Activated T-helper 1 cell treated with anti-CD3 and anti-CD28 coated beads, Interleukin-12 subunit alpha, Interleukin-12 subunit beta, Interleukin-2, Interleukin-4 antibody, amounts not matched to agents 30 ng/mL and 10 ng/mL and 1 ng/mL, durations not matched to agents 14 hours and 24 hours and 36 hours (primary cell): ENCODE measurements around the gene KIF5C. TPM values are rescaled to one million over a fixed set of nuclear protein-coding genes. Genes with fewer than 3 reads are reported as not detected.

Experiments
- DNase-seq: peaks from one replicate; pipeline ENCODE4 v3.0.0; 2021; ENCODE audit warnings: low spot score
- H3K27ac Mint-ChIP-seq: one replicate; pipeline ENCODE4 v1.8.0; 2021; ENCODE audit warnings: mild to moderate bottlenecking, mixed read lengths
- H3K27me3 Mint-ChIP-seq: one replicate; pipeline ENCODE4 v1.8.0; 2022; ENCODE audit warnings: mild to moderate bottlenecking, moderate library complexity, mixed read lengths; ENCODE audit not compliant: insufficient read depth
- H3K36me3 Mint-ChIP-seq: one replicate; pipeline ENCODE4 v1.8.0; 2021; ENCODE audit warnings: low read depth, mixed read lengths
- H3K4me1 Mint-ChIP-seq: one replicate; pipeline ENCODE4 v1.8.0; 2021; ENCODE audit warnings: low read depth, mixed read lengths
- H3K4me3 Mint-ChIP-seq: one replicate; pipeline ENCODE4 v1.8.0; 2021; ENCODE audit warnings: mild to moderate bottlenecking, moderate library complexity, mixed read lengths
- H3K9me3 Mint-ChIP-seq: one replicate; pipeline ENCODE4 v1.8.0; 2021; ENCODE audit warnings: mixed read lengths
- intact Hi-C: fragments of 100-400 bp; cut with micrococcal nuclease; formaldehyde crosslinking; loops from one replicate; pipeline ENCODE4 v1.15.1; 2024
- total RNA-seq: library from RNA; stranded (reverse); gene quantifications from 2 replicates; pipeline ENCODE4 v1.2.3, GENCODE V29; 2022

The KIF5C gene
- total RNA-seq, 1 donor from 2014 or later: 17.9 TPM

GRCh38 chr2:149021761-149022160 is 146.7 kb downstream of the KIF5C start:
- peaks cover 10% of the 10 kb centered on the region for H3K4me1 Mint-ChIP-seq
- H3K36me3 Mint-ChIP-seq: peaks cover 3% of the 10 kb centered on the region
- no peak overlapping the region for H3K27ac Mint-ChIP-seq
- H3K4me3 Mint-ChIP-seq: no peak overlapping the region
- H3K9me3 Mint-ChIP-seq: no peaks in the 10 kb centered on the region
- intact Hi-C loops: no loop called here
- no peak for DNase-seq
- H3K27me3 Mint-ChIP-seq: no peaks in the 10 kb centered on the region

DNA sequence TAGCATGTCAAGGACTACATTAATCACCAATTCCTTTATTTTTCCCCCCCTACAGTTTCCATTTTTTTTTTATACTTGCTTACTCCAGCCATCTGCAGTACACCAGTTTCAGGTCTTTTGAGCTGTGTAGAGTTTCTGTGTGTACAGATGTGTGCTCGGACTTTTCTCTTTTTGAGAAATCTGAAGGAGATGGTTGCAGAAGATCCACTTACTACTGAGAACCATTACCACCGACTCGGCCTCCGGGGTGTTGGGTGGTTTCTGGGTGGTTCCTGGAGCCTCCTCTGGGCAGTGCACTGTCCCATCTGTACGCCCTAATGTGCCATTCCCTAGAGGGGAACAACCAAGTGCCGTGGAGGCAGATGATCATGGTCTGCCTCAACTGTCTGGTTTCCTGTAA is 148.1 kb downstream of the KIF5C start:
- intact Hi-C loops: no loop called here
- Mint-ChIP-seq H3K27ac (no peak overlapping the region), H3K4me1 (no peaks in the 10 kb centered on the region), H3K9me3 (no peaks in the 10 kb centered on the region), H3K36me3 (peaks cover 3% of the 10 kb centered on the region), H3K4me3 (no peak overlapping the region), H3K27me3 (no peaks in the 10 kb centered on the region)
- DNase-seq: no peak

DNA sequence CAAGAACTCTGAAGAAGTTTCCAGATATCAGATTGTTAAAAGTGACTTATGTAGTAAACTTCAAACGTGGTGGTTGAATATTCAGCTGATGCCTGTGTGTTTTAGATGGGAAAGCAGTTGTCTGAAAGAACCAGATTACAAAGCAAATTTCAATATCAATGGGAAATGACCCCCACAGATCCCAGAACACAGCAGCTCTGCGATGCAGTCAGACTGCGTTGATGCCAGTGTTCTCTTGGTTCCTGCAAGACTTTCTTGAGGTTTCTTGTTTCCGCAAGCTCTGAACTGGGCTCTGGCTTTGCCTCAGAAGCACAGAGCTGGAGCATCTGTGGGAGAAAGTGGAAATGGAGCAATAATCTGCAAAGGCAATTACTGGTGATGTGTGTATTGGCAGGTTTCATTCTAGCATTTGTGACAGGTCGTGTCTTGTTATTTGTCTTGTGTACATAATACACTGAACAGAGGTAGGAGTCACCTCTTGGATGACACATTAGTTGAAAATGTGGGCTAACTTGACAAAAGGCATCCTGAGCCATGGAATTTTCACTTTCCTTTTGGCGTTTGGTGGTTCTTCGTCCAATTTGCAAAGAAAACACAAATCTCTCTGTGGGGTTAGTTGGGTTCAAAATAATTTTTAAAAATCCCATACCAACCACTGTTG is 152.7 kb downstream of the KIF5C start:
- intact Hi-C loops: no loop called here
- no peak for DNase-seq
- H3K9me3 Mint-ChIP-seq: no peaks in the 10 kb centered on the region
- no peak overlapping the region for H3K27ac Mint-ChIP-seq
- H3K27me3 Mint-ChIP-seq: no peaks in the 10 kb centered on the region
- no peaks in the 10 kb centered on the region for H3K4me1 Mint-ChIP-seq
- H3K4me3 Mint-ChIP-seq: no peak overlapping the region
- H3K36me3 Mint-ChIP-seq: no peaks in the 10 kb centered on the region

DNA sequence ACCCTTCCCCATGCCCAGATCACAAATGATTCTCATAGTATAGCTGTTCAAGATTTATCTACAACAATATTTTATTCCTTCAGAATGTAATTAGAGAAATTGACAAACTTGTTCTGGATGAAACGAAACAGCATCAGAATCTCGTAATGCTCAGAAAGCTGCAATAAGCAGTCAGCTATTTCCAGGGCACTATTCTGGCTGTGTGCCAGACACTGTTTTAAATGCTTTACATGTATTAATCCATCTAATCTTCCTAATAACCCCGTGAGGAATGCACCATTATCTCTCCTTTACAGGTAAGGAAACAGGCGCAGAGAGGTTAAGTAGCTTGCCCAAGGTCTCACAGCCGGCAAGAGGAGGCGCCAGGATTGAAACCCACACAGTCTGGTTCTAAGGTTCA is 153.3 kb downstream of the KIF5C start:
- Mint-ChIP-seq H3K4me1 (no peaks in the 10 kb centered on the region), H3K27me3 (peaks cover 3% of the 10 kb centered on the region), H3K27ac (no peak overlapping the region), H3K9me3 (no peaks in the 10 kb centered on the region), H3K4me3 (no peak overlapping the region), H3K36me3 (no peaks in the 10 kb centered on the region)
- DNase-seq: no peak
- intact Hi-C loops: no loop called here

- H3K27me3 Mint-ChIP-seq: peaks cover 4% of the 10 kb centered on the region
- no peak overlapping the region for H3K4me3 Mint-ChIP-seq
- intact Hi-C loops: no loop called here
- H3K27ac Mint-ChIP-seq: no peak overlapping the region
- no peaks in the 10 kb centered on the region for H3K36me3 Mint-ChIP-seq
- H3K9me3 Mint-ChIP-seq: no peaks in the 10 kb centered on the region
- no peak for DNase-seq
- H3K4me1 Mint-ChIP-seq: no peaks in the 10 kb centered on the region
Measured at GRCh38 chr2:149028891-149029290, 153.9 kb downstream of the KIF5C start.

GRCh38 chr2:149029307-149029965 is 154.4 kb downstream of the KIF5C start:
- intact Hi-C loops: no loop called here
- H3K9me3 Mint-ChIP-seq: no peaks in the 10 kb centered on the region
- peaks cover 4% of the 10 kb centered on the region for H3K27me3 Mint-ChIP-seq

DNA sequence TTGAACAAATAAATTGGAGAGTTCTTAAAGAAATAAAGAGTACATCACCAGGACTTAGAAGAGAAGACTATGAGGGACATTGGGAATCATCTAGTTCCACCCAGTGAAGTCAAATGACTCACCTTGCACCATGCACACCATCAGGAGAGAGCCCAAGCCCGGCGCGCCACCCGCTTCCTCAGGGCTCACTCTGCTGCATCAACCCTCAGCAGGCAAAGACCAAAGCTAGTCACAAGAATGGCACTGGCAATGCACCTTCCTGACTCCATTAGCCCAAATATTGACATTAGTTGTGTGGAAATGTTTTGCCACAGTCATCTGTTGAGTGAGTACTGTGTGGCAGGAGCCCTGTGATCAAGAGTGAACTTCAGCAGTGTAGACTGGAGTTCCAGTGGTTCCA is 156.4 kb downstream of the KIF5C start:
- DNase-seq: no peak
- H3K36me3 Mint-ChIP-seq: no peaks in the 10 kb centered on the region
- intact Hi-C loops: no loop called here
- H3K9me3 Mint-ChIP-seq: no peaks in the 10 kb centered on the region
- H3K27me3 Mint-ChIP-seq: peaks cover 10% of the 10 kb centered on the region
- H3K4me3 Mint-ChIP-seq: no peak overlapping the region
- H3K27ac Mint-ChIP-seq: no peak overlapping the region
- no peaks in the 10 kb centered on the region for H3K4me1 Mint-ChIP-seq

More at GRCh38 chr2:149029307-149029965, 154.4 kb downstream of the KIF5C start:
- Mint-ChIP-seq H3K4me3 (no peak overlapping the region), H3K4me1 (no peaks in the 10 kb centered on the region), H3K27ac (no peak overlapping the region), H3K36me3 (no peaks in the 10 kb centered on the region)
- no peak for DNase-seq

DNA sequence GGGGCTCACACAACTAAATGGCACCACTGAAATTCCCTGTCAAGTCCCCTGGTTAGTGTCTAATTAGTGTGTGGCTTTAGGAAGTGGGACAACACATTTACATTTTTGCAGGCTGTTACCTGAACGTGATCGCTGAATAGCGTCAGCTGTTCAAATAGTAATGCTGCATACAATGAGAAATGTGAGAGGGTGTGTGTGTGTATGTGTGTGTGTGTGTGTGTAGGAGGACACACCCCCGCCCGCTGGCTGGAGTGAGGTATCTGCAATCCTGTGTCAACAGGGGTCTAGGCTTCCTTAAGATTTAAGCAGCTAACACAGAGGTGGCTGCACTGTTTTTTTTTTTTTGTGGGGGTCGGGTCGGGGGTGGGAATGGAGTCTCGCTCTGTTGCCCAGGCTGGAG is 158.7 kb downstream of the KIF5C start:
- Mint-ChIP-seq H3K9me3 (no peaks in the 10 kb centered on the region), H3K4me1 (no peaks in the 10 kb centered on the region), H3K27me3 (peaks cover 26% of the 10 kb centered on the region), H3K4me3 (no peak overlapping the region), H3K36me3 (no peaks in the 10 kb centered on the region), H3K27ac (no peak overlapping the region)
- intact Hi-C loops: no loop called here
- DNase-seq: no peak

GRCh38 chr2:149034406-149034805 is 159.4 kb downstream of the KIF5C start:
- Mint-ChIP-seq H3K9me3 (no peaks in the 10 kb centered on the region), H3K4me3 (no peak overlapping the region), H3K36me3 (no peaks in the 10 kb centered on the region), H3K27me3 (peaks cover 30% of the 10 kb centered on the region), H3K4me1 (no peaks in the 10 kb centered on the region), H3K27ac (peak overlapping the region; percentile 13)
- DNase-seq: no peak
- intact Hi-C loops: no loop called here

DNA sequence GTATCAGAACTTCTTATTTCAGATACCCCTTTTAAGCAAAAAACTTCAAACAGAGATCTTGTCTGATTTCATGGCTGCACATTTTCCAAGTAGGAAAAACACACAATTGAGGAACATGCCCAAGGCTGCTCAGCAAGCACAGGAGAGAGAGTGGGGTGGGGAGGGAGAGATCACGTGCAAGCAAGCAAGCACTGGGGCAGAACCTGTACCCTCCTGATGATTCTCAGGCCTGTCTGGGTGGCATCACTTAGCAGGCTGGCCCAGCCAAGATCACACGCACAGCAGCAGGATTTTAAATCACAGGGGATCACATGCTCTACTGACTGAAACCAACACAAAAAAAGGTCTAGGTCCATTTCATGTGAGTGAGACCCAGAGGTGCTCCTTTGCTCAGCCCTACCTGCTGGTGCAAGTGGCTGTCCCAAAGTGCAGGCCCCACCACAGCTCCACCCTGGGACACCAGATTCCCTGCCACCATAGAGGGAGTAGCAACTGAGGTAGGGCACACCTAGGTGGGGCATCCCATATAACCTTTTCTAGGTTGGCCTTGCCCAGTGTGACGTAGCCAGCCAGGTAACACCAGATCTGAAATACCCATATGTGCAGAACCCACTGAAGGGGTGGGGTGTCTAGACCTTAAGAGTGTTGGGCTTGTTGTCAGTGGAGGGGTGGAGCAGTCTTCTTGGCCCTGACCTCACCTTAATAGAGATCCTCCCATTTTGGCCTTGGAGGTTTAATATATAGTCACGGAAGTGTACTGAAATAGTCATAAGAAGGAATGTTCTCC is 161.7 kb downstream of the KIF5C start:
- intact Hi-C loops: no loop called here
- Mint-ChIP-seq H3K4me1 (no peaks in the 10 kb centered on the region), H3K27me3 (peaks cover 41% of the 10 kb centered on the region), H3K27ac (no peak overlapping the region), H3K4me3 (no peak overlapping the region), H3K36me3 (no peaks in the 10 kb centered on the region), H3K9me3 (no peaks in the 10 kb centered on the region)
- no peak for DNase-seq

- H3K36me3 Mint-ChIP-seq: no peaks in the 10 kb centered on the region
Measured at GRCh38 chr2:149037851-149038250, 162.8 kb downstream of the KIF5C start.

DNA sequence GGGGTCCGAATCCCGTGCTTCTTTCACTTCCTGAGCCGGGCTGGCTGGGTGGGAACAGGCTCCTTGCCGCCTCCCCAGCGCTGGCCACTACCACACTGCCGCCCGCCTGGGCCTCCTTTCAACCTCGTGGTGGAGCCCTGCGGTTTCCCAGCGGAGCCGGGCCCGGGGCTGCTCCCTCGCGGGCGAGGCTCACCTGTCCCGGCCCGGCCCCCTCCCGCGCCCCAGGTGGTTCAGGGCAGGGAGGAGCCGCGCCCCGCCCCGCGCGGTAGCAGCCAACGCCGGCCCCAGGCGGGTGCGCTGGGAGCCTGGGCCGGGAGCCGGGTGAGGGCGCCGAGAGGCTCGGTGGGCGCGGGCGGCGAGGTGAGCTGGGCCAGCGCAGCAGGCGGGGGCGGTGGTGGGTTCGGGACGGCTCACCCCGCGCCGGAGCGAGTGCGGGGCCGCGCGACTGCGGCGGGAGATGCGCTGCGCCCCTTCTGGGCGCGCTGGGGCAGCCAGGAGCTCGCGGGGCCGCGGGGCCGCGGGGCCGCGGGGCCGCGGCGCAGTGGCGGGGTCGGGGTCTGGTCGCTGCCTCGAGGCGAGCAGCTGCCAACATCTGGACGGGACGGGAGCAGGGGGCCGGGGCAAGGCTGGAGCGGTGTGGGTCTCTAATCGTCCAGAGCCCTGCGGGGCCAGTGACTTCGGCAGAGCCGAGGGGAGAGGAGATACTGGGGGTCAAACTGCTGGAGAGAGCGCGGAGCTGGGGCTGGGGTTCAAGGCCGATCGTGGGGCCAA is 163.6 kb downstream of the KIF5C start, which contains the start of gene LYPD6B:
LYPD6B (plus strand) TSS at position 258 of the 771 bp plus-strand sequence. CDS start 92,250 bp downstream, outside the sequence.
- no peak for DNase-seq
- Mint-ChIP-seq H3K36me3 (no peaks in the 10 kb centered on the region), H3K27me3 (peaks cover 54% of the 10 kb centered on the region), H3K4me1 (no peaks in the 10 kb centered on the region), H3K9me3 (no peaks in the 10 kb centered on the region), H3K4me3 (no peak within 1 kb of the TSS), H3K27ac (no peak within 1 kb of the TSS)
- intact Hi-C loops: no loop called here

More at GRCh38 chr2:149037851-149038250, 162.8 kb downstream of the KIF5C start:
- intact Hi-C loops: no loop called here
- H3K27me3 Mint-ChIP-seq: peaks cover 51% of the 10 kb centered on the region
- H3K27ac Mint-ChIP-seq: no peak overlapping the region
- no peak for DNase-seq
- H3K4me3 Mint-ChIP-seq: no peak overlapping the region
- no peaks in the 10 kb centered on the region for H3K9me3 Mint-ChIP-seq
- H3K4me1 Mint-ChIP-seq: no peaks in the 10 kb centered on the region
